CD8-positive, alpha-beta memory T cell (primary cell): ENCODE measurements around the gene FER. TPM values are rescaled to one million over a fixed set of nuclear protein-coding genes. Genes with fewer than 3 reads are reported as not detected.

ENCODE experiments used
- CTCF ChIA-PET: fragments of 350-600 bp; sonication (Branson Sonifier 250); formaldehyde crosslinking; loops from one replicate; lab custom pipeline; 2021; ENCODE audit warnings: antibody characterized with exemption; lab: Charles Lee
- POLR2A ChIA-PET: fragments of 350-600 bp; sonication (Branson Sonifier 250); formaldehyde crosslinking; loops from one replicate; lab custom pipeline; 2021; ENCODE audit warnings: antibody characterized with exemption; lab: Charles Lee
- DNase-seq, 5 donors: peaks; one replicate each; pipeline versions ENCODE4 v3.0.0 to v3.0.0-alpha.2; 2020 to 2022; ENCODE audit warnings: mixed read lengths in 1 of 5
- H3K27ac ChIP-seq: one replicate; pipeline ENCODE4 v1.7.0; 2013; ENCODE audit warnings: low read depth, mild to moderate bottlenecking, low read length, moderate library complexity
- H3K27me3 ChIP-seq: 2 replicates; pipeline ENCODE4 v1.7.0; 2013; ENCODE audit warnings: low read length, mild to moderate bottlenecking; ENCODE audit not compliant: insufficient read depth, poor library complexity, severe bottlenecking
- H3K36me3 ChIP-seq: 2 replicates; pipeline ENCODE4 v1.7.0; 2013; ENCODE audit warnings: mild to moderate bottlenecking, low read length, moderate library complexity; ENCODE audit not compliant: insufficient read depth
- H3K4me1 ChIP-seq: 2 replicates; pipeline ENCODE4 v1.7.0; 2013; ENCODE audit warnings: mild to moderate bottlenecking, low read length, moderate library complexity; ENCODE audit not compliant: insufficient read depth
- H3K4me3 ChIP-seq: 2 replicates; pipeline ENCODE4 v1.7.0; 2013; ENCODE audit warnings: mild to moderate bottlenecking, low read length
- H3K9me3 ChIP-seq: 2 replicates; pipeline ENCODE4 v1.7.0; 2013; ENCODE audit warnings: mild to moderate bottlenecking, low read length
- H3K27ac Mint-ChIP-seq, 8 donors: one replicate each; pipeline ENCODE4 v1.8.0; 2020 to 2021; ENCODE audit warnings: mixed read lengths in 8 of 8, mild to moderate bottlenecking in 6 of 8, inconsistent platforms in 3 of 8, moderate library complexity in 3 of 8
- H3K27me3 Mint-ChIP-seq, 2 donors: one replicate each; pipeline ENCODE4 v1.8.0; 2020 to 2021; ENCODE audit warnings: mixed read lengths in 2 of 2, mild to moderate bottlenecking in 1 of 2, moderate library complexity in 1 of 2
- H3K36me3 Mint-ChIP-seq, 3 donors: one replicate each; pipeline ENCODE4 v1.8.0; 2020 to 2021; ENCODE audit warnings: mixed read lengths in 3 of 3, inconsistent platforms in 1 of 3, mild to moderate bottlenecking in 1 of 3
- H3K4me1 Mint-ChIP-seq, 3 donors: one replicate each; pipeline ENCODE4 v1.8.0; 2020 to 2021; ENCODE audit warnings: mixed read lengths in 3 of 3, inconsistent platforms in 1 of 3, mild to moderate bottlenecking in 1 of 3
- H3K4me3 Mint-ChIP-seq, 7 donors: one replicate each; pipeline ENCODE4 v1.8.0; 2020 to 2021; ENCODE audit warnings: mixed read lengths in 7 of 7, mild to moderate bottlenecking in 6 of 7, moderate library complexity in 4 of 7, inconsistent platforms in 2 of 7
- H3K9me3 Mint-ChIP-seq, 5 donors: one replicate each; pipeline ENCODE4 v1.8.0; 2020 to 2022; ENCODE audit warnings: mixed read lengths in 5 of 5, mild to moderate bottlenecking in 3 of 5, moderate library complexity in 2 of 5, inconsistent platforms in 1 of 5
- polyA plus RNA-seq: library from polyadenylated mRNA; unstranded; fragments of 300-500 nt; fragmentation: Illumina TruSeq; gene quantifications from one replicate; pipeline ENCODE4 v1.2.3, GENCODE V29; 2021
- total RNA-seq, 2 experiments: library from RNA; stranded (reverse); gene quantifications; one replicate each; pipeline ENCODE4 v1.2.3, GENCODE V29; 2021

The FER gene
- total and polyA plus RNA-seq, 3 experiments from 2014 or later, result 10.1 to 11.3 (median 10.6) TPM

DNA sequence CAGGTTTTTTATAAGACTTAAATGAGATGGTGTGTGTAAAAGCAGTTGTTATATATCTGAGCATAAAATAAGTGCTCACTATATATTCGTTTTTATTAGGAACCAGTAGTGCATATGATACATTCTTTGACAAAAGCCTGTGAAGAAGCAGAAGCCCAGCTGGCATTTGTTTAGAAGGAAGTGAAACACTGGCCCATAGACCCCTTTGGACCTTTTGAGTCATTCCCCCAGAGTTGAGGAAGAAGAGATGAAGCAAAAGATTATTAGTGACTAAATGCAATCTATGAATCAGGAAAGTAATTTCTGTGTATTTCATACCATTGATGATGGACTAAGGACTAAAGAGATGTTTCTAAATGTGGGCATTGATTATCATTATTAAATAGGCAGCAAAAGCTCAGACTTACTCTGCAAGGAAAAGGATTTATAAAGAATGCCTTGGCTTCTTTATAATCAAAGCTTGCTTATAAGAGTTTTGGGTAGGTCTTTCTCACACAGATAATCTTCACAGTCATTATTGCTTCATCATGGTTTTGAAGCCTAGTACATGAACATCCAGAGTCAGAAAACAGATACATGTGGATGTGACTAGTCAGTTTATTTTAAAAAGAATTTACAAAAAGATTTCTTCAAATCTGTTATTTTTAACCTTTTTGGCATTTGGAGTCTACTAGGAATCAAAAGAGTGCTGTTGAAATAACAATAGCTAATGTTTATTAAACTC lies 16.9 kb upstream of the FER start:
- H3K27me3 Mint-ChIP-seq, result peaks cover 6 to 33% of the 10 kb centered on the region in 2 donors
- H3K27ac Mint-ChIP-seq, result no peak overlapping the region
- no peak overlapping the region for H3K4me3 ChIP-seq
- H3K27me3 ChIP-seq, result no peaks in the 10 kb centered on the region
- no peaks in the 10 kb centered on the region for H3K9me3 Mint-ChIP-seq
- peaks cover 0 to 4% (median 0%) of the 10 kb centered on the region in 3 donors for H3K36me3 Mint-ChIP-seq
- no peaks in the 10 kb centered on the region for H3K36me3 ChIP-seq
- no peak overlapping the region for H3K27ac ChIP-seq
- H3K9me3 ChIP-seq, result no peaks in the 10 kb centered on the region
- ChIA-PET POLR2A (no interaction called here), CTCF (no interaction called here)
- H3K4me3 Mint-ChIP-seq, result peak overlapping the region in 1 of 7 donors; percentile 44
- peaks cover 6% of the 10 kb centered on the region for H3K4me1 ChIP-seq
- peaks cover 20 to 31% (median 30%) of the 10 kb centered on the region in 3 donors for H3K4me1 Mint-ChIP-seq
- DNase-seq, result no peak

DNA sequence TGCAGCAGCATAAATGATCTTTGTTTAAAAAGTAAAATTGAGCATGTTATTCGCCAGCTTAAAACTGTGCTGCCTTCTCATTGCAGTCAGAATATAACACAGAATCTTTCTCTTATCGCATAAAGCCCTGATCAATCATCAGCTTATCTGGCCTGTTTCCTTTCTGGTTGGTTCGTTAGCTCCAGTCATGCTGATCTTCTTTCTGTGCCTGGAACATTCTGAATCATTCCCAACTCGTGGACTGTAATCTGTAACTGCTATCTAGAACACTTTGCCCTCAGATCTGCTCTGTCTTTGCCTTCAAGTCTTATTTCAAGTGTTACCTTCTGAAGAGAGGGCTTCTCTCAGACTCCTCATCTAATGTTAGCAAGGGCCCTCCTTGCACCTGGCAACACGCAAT lies 11.9 kb upstream of the FER start:
- Mint-ChIP-seq H3K9me3 (no peaks in the 10 kb centered on the region), H3K36me3 (no peaks in the 10 kb centered on the region), H3K4me3 (no peak overlapping the region), H3K4me1 (no peaks in the 10 kb centered on the region), H3K27me3 (peaks cover 13 to 53% of the 10 kb centered on the region in 2 donors), H3K27ac (no peak overlapping the region)
- no peaks in the 10 kb centered on the region for H3K9me3 ChIP-seq
- ChIA-PET POLR2A (no interaction called here), CTCF (no interaction called here)
- H3K36me3 ChIP-seq, result no peaks in the 10 kb centered on the region
- no peak overlapping the region for H3K27ac ChIP-seq
- no peaks in the 10 kb centered on the region for H3K27me3 ChIP-seq
- H3K4me3 ChIP-seq, result no peak overlapping the region
- no peaks in the 10 kb centered on the region for H3K4me1 ChIP-seq
- no peak for DNase-seq

DNA sequence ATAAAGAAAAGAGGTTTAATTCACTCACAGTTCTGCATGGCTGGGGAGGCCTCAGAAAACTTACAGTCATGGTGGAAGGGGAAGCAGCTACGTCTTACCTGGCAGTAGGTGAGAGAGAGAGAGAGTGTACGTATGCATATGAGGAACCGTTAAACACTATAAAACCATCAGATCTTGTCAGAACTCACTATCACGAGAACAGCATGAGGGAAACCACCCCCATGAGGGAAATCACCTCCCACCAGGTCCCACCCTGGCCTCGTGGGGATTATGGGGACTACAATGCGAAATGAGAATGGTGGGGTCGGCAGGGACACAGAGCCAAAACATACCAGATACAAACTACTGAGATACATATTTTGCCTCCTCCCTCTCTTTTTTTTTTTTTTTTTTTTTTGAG lies 10.8 kb upstream of the FER start:
- Mint-ChIP-seq H3K36me3 (no peaks in the 10 kb centered on the region), H3K27ac (no peak overlapping the region)
- POLR2A ChIA-PET, result no interaction called here

DNA sequence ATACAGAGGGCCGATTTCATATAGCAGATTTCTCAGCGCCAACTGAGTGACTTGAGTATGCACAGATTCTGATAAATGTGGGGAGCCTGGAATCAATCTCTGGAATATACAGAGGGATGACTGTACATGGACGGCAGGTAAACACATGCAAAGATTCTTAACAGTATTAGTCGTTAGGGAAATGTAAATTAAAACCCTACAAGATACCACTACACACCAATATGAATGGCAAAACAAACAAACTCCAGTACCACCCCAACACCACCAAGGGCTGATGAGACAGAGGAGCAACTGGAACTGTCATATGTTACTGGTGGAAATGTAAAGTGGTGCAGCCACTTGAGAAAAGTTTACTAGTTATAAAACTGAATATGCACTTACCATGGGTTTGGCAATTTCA lies 8.3 kb upstream of the FER start:
- Mint-ChIP-seq H3K4me1 (no peaks in the 10 kb centered on the region), H3K9me3 (no peaks in the 10 kb centered on the region), H3K27me3 (peaks cover 12 to 46% of the 10 kb centered on the region in 2 donors), H3K36me3 (no peaks in the 10 kb centered on the region), H3K27ac (no peak overlapping the region), H3K4me3 (no peak overlapping the region)
- no peak for DNase-seq
- CTCF ChIA-PET, result interaction anchor here (1.3 kb wide), 1 partner anchor 10 kb away, joined by 4 read pairs; no protein-coding TSS in a partner anchor
- Histone ChIP-seq H3K27ac (no peak overlapping the region), H3K9me3 (no peaks in the 10 kb centered on the region), H3K27me3 (no peaks in the 10 kb centered on the region), H3K36me3 (no peaks in the 10 kb centered on the region), H3K4me3 (no peak overlapping the region), H3K4me1 (no peaks in the 10 kb centered on the region)
- POLR2A ChIA-PET, result no interaction called here

More for the DNA sequence above, 10.8 kb upstream of the FER start:
- CTCF ChIA-PET, result no interaction called here
- no peak for DNase-seq
- Mint-ChIP-seq H3K9me3 (no peaks in the 10 kb centered on the region), H3K4me1 (no peaks in the 10 kb centered on the region), H3K4me3 (no peak overlapping the region), H3K27me3 (peaks cover 15 to 59% of the 10 kb centered on the region in 2 donors)
- Histone ChIP-seq H3K27ac (no peak overlapping the region), H3K36me3 (no peaks in the 10 kb centered on the region), H3K4me1 (no peaks in the 10 kb centered on the region), H3K9me3 (no peaks in the 10 kb centered on the region), H3K4me3 (no peak overlapping the region), H3K27me3 (no peaks in the 10 kb centered on the region)

DNA sequence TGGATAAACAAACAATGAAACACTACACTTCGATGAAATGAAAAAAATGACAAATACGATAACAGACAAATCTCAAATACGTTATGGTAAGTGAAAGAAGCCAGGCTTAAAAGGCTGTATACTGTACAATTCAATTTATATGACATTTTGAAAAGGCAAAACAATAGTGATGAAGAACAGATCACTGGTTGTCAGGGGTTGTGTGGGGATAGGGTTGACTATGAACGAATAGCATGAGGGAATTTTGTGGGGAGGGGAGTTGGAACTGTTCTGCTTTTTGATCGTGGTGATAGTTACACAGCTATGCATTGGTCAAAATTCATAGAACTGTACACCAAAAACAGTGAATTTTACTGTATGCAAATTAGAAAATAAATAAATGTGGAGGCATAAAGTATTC lies 7.8 kb upstream of the FER start:
- Mint-ChIP-seq H3K4me3 (no peak overlapping the region), H3K27me3 (peaks cover 12 to 49% of the 10 kb centered on the region in 2 donors), H3K36me3 (no peaks in the 10 kb centered on the region), H3K4me1 (no peaks in the 10 kb centered on the region), H3K9me3 (no peaks in the 10 kb centered on the region), H3K27ac (no peak overlapping the region)
- no peaks in the 10 kb centered on the region for H3K36me3 ChIP-seq
- no peak for DNase-seq
- no peak overlapping the region for H3K27ac ChIP-seq
- CTCF ChIA-PET, result no interaction called here
- no peaks in the 10 kb centered on the region for H3K4me1 ChIP-seq
- POLR2A ChIA-PET, result no interaction called here
- H3K27me3 ChIP-seq, result no peaks in the 10 kb centered on the region
- no peak overlapping the region for H3K4me3 ChIP-seq
- H3K9me3 ChIP-seq, result no peaks in the 10 kb centered on the region

DNA sequence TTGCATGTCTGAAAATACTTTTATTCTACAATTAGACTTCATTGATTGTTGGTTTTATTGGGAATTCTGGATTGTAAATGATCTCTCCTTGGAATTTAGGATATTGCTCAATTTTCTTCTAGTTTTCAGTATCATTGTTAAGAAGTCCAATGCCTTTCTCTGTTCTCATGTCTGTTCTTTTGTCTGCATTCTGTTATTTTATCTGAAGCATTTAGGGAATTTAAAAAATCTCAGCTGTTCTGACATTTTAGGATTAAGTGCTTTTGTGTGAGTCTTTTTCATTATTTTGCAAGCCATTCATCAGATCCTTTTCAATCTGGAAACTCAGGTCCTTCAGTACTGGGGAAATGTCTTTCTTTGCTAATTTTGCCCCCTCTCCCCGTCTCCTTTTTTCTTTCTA lies 4.4 kb upstream of the FER start:
- Mint-ChIP-seq H3K4me3 (no peak overlapping the region), H3K9me3 (no peaks in the 10 kb centered on the region), H3K36me3 (peaks cover 0 to 3% (median 0%) of the 10 kb centered on the region in 3 donors), H3K27ac (no peak overlapping the region), H3K4me1 (peaks cover 4 to 10% (median 8%) of the 10 kb centered on the region in 3 donors), H3K27me3 (peaks cover 6 to 37% of the 10 kb centered on the region in 2 donors)
- Histone ChIP-seq H3K4me3 (no peak overlapping the region), H3K36me3 (no peaks in the 10 kb centered on the region), H3K27me3 (no peaks in the 10 kb centered on the region), H3K27ac (no peak overlapping the region), H3K4me1 (peaks cover 6% of the 10 kb centered on the region), H3K9me3 (no peaks in the 10 kb centered on the region)
- CTCF ChIA-PET, result no interaction called here
- no peak for DNase-seq
- POLR2A ChIA-PET, result no interaction called here

DNA sequence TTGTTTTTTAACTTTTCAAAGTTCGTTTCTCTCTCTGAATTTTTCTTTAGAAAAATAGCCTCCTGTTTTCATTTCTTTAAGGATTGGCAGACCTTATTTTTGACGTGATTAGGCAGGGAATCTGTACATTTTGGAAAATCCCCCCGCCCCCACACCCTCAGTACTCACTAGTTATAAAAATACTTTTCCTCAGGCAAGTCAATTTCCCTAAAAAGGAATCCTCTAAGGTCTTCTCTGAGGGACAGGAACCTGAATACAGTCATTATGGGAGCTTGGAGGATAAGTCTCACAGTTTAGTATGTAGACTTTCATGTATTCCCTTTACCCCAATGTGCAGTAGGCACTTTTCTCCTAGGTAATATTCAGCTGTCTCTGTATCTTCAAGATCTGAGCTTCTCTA lies 3.9 kb upstream of the FER start:
- POLR2A ChIA-PET, result no interaction called here
- H3K4me1 ChIP-seq, result peaks cover 6% of the 10 kb centered on the region
- no peaks in the 10 kb centered on the region for H3K9me3 ChIP-seq
- no peak overlapping the region for H3K4me3 ChIP-seq
- H3K4me1 Mint-ChIP-seq, result peaks cover 4 to 10% (median 8%) of the 10 kb centered on the region in 3 donors
- H3K36me3 Mint-ChIP-seq, result peaks cover 0 to 6% (median 0%) of the 10 kb centered on the region in 3 donors
- CTCF ChIA-PET, result no interaction called here
- no peaks in the 10 kb centered on the region for H3K36me3 ChIP-seq
- no peaks in the 10 kb centered on the region for H3K27me3 ChIP-seq
- no peak overlapping the region for H3K4me3 Mint-ChIP-seq
- H3K27me3 Mint-ChIP-seq, result peaks cover 6 to 32% of the 10 kb centered on the region in 2 donors
- no peak overlapping the region for H3K27ac ChIP-seq
- no peak for DNase-seq
- no peak overlapping the region for H3K27ac Mint-ChIP-seq
- no peaks in the 10 kb centered on the region for H3K9me3 Mint-ChIP-seq

DNA sequence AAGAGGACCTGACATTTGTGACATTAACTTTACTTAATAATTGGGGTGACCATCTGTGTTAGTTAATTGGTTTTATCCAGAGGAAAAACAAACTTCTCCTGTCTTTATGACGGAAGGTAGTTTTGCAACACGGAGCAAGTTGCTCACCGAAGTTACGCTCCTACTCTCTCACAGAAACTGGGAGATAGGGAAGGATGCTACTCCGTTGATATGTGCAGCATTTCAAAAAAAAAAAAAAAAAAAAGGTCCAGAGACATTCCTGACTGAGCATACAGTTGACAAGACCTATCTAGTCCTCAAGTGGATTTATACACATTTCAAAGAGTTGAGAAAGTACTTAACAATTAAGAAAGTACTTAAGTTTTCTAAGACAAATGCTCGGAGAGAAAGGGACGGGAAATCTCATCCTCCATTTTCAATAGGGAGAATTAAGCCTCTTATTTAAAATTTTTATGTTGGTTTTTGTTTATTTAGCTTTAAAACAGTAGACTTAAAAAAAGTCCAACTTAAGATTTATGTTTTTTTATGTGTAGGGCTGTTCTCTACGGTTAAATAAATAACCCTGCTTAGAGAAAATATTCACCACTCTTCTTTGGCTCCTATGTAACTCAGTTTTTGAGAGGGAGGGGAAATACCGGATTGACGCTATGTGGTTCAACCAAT lies 455 bp upstream of the FER start:
- Histone ChIP-seq H3K4me1 (peaks cover 10% of the 10 kb centered on the region), H3K9me3 (no peaks in the 10 kb centered on the region), H3K36me3 (no peaks in the 10 kb centered on the region), H3K4me3 (peak overlapping the region; percentile 84), H3K27me3 (no peaks in the 10 kb centered on the region), H3K27ac (no peak overlapping the region)
- Mint-ChIP-seq H3K27ac (peak overlapping the region; percentile 90 to 98 (median 94)), H3K9me3 (no peaks in the 10 kb centered on the region), H3K4me1 (peaks cover 10 to 18% (median 14%) of the 10 kb centered on the region in 3 donors), H3K4me3 (peak overlapping the region; percentile 87 to 96 (median 93)), H3K27me3 (peaks cover 2 to 9% of the 10 kb centered on the region in 2 donors), H3K36me3 (peaks cover 0 to 7% (median 0%) of the 10 kb centered on the region in 3 donors)
- DNase-seq, result no peak
- POLR2A ChIA-PET, result no interaction called here
- CTCF ChIA-PET, result interaction anchor here (1.8 kb wide), 1 partner anchor 19 kb away, joined by 7 read pairs; no protein-coding TSS in a partner anchor
